ENCODE measurements around the gene CAMSAP1.

DNA sequence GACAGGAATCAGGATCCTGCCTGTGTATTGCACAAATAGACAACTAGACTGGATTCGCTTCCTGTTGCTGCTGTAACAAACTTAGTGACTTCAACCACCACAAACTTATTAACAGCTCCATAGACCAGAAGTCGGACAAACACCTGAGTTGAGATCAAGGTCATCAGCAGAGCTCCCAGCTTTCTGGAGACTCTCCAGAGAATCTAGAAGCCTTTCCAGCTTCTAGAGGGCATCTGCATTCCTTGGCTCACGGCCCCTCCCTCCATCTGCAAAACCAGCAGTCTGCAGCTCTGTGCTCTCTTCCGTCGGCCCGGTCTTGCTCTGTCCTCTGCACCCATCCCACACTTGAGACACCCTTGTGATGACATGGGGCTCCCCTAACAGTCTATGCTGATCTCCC is 106.3 kb downstream of the CAMSAP1 start:
- TF ChIP-seq TAF1 (IDR thresholded peaks at IDR 0.05; ENCODE audit: low read depth, low read length) (no peak), POLR2A (IDR thresholded peaks at IDR 0.05; ENCODE audit: low read depth, low read length) (no peak), POLR2AphosphoS5 (IDR thresholded peaks at IDR 0.05; ENCODE audit: low read depth, low read length) (no peak), PAX5 (IDR thresholded peaks at IDR 0.05; ENCODE audit: insufficient read depth, low read length, severe bottlenecking) (no peak), SPI1 (IDR thresholded peaks at IDR 0.05; ENCODE audit: low read depth, low read length) (no peak)

Data from GM12891 (cell line).